DOHH2 (cell line): Measurements from ENCODE around the gene SLC7A5.

ENCODE experiments used
- CTCF ChIP-seq: fragments of 200-600 bp; sonication (generic); IDR thresholded peaks from one replicate; pipeline ENCODE4 v1.5.1; 2014; ENCODE audit warnings: antibody characterized with exemption, mild to moderate bottlenecking, low read depth, low read length; ENCODE audit not compliant: poor library complexity, severe bottlenecking
- EZH2phosphoT487 ChIP-seq: fragments of 200-600 bp; sonication (generic); IDR thresholded peaks from 2 replicates; pipeline ENCODE4 v1.6.1; 2017; ENCODE audit warnings: borderline replicate concordance, mild to moderate bottlenecking, antibody characterized with exemption, low read length, moderate library complexity, mixed read lengths

- TF ChIP-seq EZH2phosphoT487 (no peak), CTCF (no peak)
These were observed 32.9 kb downstream of the SLC7A5 start for GRCh38 chr16:87836346-87836843.
